HG02970 (cell line): ENCODE results near the gene ASCC3.
"Not testable (repeated sequence)": the region's sequence is repeated elsewhere in the genome, so short reads cannot be mapped to it uniquely, and the experiment has no call there.

Source experiments
- ATAC-seq: cut with Tn5 transposase; IDR thresholded peaks from one replicate; pipeline ENCODE4 v1.9.1; 2021; ENCODE audit warnings: mild to moderate bottlenecking, moderate library complexity, moderate number of reproducible peaks; ENCODE audit not compliant: unreplicated experiment, low FRiP score

ASCC3 gene

DNA sequence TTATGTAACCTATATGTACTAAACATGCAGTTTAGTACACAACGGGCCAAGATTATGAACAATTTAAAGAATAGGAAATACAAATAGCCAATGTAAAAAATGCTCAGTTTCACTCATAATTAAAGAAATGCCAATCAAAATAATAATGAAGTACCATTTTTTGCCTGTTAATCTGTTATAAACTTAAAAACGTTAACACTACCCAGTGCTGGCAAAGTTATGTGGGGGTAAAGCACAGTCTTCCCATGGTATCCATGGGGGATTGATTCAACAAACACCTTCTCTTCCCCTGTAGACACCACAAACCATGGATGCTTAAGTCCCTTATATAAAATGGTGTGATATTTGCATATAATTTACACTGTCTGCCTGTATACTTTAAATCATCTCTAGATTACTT lies 211.1 kb downstream of the ASCC3 start:
- ATAC-seq, result no peak

DNA sequence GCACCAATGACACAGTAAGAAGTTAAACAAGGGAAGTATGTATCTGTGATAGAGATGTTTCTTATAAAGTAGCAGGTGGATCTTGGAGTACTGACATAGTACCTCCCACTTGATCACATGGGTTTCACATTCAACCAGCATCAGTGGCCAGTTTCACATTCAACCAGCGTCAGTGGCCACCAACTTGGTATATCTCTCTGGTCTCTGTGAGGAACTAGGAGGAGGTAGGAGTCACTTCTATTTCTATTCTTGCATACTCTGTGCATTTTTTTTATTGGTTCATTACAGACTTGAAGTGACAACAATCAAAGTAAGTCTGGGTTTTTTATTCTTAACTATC lies 216.1 kb downstream of the ASCC3 start:
- peak; percentile 99 for ATAC-seq

DNA sequence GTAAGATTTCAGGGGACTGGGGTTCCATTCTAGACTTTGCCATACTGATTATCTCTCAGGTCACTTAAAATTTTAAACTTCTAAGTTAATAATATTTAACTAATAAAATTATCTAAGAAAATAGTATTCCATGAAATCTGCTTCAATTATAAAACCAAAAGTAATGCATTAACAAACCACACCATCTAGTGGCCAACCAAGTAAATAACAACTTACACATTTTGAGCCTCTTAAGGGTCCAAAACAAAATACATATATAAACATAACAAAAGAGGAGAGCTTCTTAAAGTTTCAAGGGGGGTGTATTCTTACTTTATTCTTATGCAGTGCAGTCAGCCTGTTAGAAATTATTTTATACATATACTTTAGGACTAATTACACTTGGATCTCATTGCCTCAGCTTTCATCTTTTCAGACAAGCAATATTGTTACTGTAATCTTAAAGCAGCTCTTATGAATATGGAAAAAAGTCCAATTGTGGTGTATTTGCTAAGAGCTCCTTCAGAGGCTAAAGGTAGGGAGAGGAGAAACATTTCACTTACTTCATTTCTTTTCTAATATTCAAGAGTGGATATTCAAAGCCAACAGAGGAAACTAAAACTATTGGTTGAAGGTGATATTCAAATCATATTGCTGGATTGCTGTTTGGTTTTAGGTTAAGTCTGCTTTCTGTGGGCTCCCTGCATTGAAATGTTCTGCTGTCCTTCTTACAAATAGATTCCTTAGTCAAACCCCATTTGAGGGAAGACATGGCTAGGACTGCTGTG lies 216.7 kb downstream of the ASCC3 start:
- ATAC-seq, result peak; percentile 20

DNA sequence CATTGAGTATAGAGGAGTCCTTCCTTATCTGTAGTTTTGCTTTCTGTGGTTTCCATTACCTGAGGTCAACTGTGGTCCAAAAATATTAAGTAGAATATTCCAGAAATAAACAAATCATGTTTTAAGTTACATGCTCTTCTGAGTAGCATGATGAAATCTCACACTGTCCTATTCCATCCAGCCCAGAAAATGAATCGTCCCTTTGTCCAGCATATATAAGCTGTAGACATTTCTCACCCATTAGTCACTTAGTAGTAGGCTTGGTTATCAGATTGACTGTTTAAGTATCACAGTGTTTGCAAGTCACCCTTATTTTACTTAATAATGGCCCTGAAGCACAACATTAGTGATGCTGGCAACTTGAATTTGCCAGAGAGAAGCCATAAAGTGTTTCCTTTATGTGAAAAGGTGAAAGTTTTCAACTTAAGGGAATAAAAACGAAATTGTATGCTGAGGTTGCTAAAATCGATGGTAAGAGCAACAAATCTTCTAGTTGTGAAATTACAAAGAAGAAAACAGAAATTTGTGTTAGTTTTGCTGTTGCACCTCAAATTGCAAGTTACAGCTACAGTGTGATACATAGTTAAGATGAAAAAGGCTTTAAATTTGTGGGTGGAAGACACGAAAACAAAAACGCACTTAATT lies 217.8 kb downstream of the ASCC3 start:
- ATAC-seq, result no peak

DNA sequence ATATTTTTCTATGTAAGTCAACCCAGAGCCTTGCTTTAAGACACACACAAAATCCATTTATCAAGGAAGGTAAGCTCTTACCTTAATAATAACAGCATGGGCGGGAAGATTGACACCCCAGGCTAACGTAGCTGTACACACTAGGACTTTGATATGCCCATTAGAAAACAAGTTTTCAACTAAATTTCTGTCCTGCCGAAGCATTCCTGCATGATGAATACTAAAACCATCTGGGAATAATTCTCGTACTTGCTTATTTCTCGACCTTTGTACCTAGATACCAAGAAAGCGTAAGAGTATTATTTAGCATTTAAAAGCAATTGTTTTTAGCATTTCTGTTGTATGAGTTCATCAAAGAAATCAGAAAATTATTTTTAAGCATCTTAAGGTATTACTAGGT lies 218.9 kb downstream of the ASCC3 start:
- no peak for ATAC-seq

DNA sequence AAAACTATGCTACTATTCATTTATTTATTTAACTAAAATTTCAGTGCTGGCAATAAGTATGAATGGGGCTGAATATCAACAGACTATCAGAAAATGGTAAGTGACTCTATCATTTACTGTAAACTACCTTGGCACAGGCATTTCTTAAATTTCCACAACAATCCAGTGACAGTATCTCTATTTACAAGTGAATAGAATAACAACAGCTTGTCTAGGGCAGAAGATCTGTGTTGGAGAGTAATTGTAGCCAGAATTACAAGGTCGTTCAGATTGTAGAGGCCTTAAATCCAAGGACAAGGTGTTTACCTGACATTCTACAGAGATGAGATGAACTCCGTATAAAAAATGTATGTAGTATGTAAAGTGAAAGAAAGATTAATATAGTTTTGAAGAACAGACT lies 222.6 kb downstream of the ASCC3 start:
- ATAC-seq, result no peak

DNA sequence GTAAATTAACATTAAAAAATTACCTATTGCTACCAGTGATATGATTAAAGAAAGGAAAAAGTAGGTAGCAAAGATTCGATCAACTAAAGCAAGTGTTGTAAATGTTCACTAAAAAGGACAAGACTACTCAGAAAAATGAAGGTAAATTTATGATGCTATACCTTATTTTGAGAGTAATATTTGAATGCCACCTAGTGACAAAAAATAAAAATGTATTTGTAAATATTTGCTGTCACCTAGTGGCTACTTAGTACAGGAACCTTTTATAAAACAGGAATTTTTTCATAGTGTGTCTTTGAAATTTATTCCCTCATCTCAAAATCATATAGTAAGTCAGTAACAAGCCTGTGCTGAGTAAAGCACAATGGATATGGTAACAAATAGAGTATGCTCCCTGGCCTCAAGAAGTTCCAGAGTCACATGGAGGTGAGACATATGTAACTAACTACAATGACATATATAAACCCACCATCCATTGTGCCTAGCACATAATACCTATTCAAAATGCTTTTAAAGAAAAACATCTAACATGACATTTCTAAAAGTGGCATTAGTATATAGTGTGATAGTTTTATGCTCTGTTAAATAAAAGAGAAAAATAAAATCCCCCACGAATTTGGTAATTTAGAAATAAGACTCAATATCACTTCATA lies 223.3 kb downstream of the ASCC3 start:
- ATAC-seq, result no peak

DNA sequence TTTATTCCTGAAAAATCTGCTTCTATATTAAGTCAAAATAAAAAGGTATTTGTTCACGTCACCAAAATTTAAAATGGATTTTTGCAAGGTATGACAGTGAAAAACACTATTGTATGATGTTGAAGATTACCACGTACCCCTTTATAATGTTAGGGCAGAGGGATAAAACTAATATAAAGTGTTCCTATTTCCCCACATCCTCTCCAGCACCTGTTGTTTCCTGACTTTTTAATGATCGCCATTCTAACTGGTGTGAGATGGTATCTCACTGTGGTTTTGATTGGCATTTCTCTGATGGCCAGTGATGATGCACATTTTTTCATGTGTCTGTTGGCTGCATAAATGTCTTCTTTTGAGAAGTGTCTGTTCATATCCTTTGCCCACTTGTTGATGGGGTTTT lies 240.0 kb downstream of the ASCC3 start:
- ATAC-seq, result not testable (repeated sequence)

DNA sequence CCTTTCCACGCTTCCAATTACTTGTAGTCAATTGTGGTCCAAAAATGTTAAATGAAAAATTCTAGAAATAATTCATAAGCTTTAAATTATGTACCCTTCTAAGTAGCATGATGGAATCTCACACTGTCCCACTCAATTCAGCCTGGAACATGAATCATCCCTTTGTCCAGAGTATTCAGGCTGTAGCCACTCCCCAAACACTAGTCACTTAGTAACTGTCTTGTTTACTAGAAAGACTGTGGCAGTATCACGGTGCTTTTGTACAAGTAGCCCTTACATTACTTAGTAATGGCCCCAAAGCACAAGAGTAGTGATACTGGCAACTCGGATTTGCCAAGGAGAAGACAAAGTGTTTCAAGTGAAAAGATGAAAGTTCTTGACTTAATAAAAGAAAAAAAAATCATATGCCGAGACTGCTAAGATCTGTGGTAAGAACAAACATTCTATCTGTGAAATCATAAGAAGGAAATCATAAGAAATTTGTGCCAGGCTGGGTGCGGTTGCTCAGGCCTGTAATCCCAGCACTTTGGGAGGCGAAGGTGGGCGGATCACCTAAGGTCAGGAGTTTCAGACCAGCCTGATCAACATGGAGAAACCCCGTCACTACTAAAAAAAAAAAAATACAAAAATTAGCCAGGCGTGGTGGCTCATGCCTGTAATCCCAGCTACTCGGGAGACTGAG lies 247.9 kb downstream of the ASCC3 start:
- ATAC-seq, result no peak

DNA sequence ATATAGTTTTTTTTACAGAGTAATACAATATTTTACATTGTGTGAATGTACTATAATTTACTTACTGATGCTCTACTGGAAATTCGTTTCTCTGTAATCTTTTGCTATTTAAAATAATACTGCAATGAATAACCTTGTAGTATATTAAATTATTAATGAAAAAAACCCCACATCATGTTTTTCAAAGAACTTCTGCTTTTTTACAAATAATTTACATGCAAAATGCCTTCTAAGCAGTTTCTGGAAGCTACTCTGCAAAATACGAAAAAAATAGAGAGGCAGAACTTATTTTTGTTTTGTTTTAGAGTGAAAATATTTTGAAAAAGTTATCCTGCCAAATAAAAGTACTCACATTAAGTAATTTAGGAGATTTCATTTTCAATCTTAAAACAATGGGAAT lies 250.6 kb downstream of the ASCC3 start:
- ATAC-seq, result no peak

DNA sequence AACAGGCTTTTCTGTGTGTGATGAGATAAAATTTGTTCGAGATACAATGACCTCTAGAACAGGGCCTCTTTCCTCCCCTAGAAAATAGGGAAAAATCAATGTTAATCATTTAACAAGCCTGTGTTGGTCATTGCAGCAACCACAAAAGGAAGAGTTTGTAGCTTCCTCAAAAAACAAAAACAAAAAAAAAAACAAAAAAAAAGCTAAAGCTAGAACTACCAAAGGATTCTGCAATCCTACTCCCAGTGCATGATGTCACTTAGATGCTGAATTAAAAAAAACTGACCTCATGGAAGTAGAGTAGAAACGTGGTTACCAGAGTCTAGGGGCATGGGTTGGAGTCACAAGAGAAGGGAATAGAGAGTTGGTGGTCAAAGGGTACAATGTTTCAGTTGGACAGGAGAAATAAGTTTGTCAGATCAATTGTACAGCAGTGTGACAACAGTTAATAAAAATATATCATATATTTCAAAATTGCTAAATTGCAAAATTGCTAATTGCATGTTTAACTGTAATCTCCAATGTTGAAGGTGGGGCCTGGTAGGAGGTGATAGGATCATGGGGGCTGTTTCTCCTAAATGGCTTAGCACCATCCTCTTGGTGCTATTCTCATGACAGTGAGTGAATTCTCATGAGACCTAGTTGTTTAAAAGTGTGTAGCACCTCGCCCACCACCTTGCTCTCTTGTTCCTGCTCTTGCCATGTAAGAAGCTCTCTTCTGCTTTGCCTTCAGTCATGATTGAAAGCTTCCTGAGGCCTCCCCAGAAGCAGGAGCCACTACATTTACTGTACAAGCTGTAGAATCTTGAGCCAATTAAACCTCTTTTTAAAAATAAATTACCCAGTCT lies 253.0 kb downstream of the ASCC3 start:
- ATAC-seq, result no peak

DNA sequence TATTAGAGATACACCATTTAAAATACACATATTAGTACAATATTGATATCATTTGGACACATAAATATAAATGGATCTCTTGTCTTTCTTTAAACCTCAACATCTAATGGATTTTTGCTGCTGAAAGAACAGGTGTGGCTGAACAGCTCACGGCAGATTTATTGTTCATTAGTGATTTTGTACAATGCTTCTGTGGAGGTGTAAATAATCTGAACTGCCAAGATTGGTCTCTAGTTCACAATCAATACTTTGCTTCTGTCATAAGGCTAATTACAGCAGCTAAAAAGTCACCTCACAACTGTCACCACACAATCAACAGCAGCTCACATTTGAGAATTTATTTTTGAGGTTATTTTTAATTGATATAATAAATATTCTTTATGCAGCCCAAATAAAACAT lies 254.4 kb downstream of the ASCC3 start:
- no peak for ATAC-seq

DNA sequence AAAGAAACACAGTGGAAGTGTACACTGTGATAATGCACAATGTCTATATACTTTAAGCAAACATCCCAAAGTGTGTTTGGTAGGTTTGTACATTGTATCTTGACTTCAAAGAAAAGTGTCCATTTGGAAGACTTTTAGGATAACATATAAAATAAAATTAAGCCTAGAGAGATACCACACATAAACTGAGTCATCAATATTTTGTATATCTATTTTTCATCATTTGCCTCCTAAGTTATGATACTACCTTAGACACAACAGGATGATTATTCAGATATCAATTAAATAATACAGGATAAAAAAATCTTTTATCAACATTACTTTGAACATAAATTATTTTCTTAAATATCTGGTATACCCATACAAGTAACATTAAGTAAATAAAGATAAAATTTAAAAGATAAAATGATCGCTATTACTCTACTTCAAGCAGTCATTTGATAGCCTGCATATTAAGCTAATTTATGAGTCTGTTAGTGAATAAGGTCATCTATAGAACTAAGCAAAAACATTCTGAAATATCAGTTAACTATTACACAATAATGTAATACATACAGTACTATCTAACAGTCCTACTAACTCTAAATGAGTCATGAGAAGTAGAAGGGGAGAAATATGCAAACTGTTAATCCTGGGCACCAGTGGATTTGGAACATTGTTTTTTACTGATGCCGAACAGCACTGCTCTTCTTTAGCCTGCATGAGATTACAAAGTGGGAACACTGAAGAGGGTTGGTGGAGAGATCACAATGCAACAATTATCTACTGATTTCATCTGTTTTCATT lies 258.0 kb downstream of the ASCC3 start:
- no peak for ATAC-seq

DNA sequence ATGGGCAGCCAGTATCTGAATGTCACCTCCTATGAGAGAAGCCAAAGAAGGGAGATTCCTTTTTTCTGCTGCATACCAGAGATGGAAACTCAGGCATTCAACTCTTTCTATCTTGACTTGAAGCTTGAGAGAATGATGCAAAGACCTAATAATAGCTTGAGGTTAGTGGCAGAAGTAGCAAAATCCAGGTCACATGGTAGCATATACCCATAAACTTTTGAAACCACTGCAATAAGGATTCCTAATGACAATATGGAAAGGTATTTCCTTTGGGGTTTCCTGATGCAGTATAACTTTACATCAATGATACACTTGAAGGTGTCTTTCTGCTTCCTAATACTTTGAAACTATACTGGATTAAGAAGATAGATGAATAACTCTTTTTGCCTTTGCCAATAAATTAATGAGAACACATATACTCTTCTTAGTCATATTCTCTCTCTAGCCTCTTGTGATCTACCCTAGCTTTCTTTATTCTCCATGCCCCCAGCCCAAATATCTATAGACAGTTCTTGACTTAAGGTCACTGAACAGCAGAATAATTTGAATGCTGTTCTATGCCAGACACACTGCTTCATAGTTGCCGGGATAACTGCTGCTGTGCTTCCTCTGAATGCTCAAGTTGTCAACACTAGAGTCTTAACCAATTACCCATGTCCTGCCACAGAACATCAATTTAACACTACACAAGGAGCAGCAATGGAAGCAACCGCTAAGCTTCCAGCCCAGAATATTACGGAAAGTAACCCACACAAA lies 260.9 kb downstream of the ASCC3 start:
- no peak for ATAC-seq

DNA sequence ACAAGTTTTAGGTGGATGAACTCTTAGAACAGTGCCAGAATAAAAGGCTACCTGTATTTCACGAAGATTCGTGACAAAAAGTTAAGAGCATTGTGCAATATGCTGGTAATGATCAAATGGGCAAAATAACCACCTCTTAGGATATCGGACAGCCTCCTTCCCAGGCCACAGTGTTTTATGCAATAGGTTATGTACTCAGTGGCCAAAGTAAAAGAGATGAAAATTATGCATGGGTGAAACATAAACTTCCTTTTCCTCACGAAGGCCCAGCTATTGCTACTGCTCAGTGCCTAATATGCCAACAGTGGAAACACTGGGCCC lies 262.8 kb downstream of the ASCC3 start:
- ATAC-seq, result no peak

DNA sequence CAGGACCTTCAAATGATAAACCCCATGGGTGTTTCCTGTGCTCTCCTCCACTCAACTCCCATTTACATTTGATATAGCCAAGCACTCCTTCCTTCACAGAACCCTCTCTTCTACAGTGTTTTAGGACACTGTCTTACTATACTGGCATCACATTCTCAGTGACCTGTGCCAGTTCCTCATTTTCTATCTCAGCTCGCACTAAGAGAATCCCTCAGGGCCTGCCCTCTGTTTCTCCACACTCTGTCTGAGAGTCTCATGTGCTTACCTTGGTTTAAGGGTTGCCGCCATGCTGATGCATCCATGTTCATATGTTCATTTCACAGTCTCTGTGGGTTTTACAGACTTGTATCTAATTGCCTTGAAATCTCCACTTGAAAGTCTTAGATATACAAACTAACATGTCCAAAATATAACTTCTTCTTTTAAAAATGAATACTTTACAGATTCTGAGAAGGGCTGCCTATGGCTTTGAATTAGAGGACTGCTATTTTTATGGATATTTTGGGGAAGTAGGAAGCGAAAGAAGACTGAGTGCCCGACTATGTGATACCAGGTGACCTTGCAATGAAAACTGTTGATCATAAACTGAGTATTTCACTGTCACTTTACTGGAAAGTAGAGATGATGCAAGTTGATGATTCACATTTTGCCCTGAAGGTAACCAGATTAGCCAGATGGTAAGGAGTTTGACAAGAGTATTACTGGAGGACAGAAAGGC lies 263.3 kb downstream of the ASCC3 start:
- ATAC-seq, result no peak

DNA sequence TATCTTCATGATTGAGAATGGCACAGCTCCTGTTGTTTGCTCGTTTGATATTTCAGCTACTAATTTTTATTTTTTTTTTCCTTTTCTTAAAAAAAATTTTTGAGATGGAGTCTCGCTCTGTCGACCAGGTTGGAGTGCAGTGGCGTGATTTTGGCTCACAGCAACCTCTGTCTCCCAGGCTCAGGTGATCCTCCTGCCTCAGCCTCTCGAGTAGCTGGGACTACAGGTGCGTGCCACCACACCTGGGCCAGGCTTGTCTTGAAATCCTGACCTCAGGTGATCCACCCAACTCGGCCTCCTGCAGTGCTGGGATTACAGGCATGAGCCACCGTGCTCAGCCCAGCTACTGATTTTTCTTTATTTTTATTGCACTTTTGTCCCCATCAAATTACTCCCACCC lies 266.2 kb downstream of the ASCC3 start:
- ATAC-seq, result no peak

DNA sequence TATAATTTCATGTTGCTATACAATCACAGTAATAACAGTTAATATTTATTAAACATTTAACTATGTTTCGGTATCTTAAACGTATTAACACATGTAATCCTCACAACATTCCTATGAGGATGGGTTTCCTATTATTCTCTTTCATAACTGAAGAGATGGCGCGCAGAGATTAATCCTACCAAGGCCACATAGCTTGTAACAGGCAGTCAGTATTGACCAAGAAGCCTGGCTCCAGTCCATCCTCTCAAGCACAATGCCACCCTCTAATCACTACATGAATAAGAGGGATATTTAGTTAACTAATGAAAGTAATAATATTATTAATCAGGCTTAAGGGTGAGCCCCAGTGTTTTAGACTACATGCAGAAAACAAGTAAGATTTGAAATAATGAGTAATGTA lies 266.7 kb downstream of the ASCC3 start:
- no peak for ATAC-seq

DNA sequence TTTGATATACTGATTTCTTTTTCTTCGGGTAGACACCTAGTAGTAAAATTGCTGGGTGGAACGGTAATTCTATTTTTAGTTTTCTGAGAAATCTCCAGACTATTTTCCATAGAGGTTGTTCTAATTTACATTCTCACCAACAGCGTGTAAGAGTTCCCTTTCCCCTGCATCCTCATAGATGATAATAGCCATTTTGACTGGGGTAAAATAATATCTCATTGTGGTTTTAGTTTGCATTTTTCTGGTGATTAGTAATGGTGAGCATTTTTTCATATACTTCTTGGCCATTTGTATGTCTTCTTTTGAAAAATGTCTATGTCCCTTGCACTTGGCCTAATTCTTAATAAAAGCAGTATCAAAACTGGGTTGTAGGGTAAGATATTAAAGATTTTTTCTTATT lies 267.5 kb downstream of the ASCC3 start:
- no peak for ATAC-seq
